ENCODE data around the gene STK10. TPM values are rescaled to one million over a fixed set of nuclear protein-coding genes. Genes with fewer than 3 reads are reported as not detected.

Gene STK10
- total RNA-seq, 4 donors from 2014 or later: 14.1 to 30.4 (median 19.4) TPM

DNA sequence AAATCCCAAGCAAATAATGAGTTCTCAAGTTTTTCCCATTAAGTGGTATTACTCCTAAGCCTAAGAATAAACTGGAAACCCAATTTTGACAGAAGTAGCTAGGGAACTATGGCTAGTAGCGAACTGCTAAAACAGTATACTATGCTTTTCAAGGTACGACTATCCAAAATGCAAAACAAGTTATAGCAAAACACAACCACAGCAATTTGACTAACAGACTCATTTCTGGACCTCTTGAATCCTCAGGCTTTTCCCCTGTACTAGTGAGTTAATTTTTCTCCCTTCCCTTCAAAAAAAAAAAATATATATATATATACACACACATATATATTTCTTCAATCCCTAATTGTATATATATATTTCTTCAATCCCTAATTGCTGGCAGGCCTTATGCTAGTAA is 188.9 kb downstream of the STK10 start:
- H3K9me3 ChIP-seq: no peaks in the 10 kb centered on the region
- TF ChIP-seq POLR2A (IDR thresholded peaks at IDR 0.05): no peak
- TF ChIP-seq, protein P1, sequence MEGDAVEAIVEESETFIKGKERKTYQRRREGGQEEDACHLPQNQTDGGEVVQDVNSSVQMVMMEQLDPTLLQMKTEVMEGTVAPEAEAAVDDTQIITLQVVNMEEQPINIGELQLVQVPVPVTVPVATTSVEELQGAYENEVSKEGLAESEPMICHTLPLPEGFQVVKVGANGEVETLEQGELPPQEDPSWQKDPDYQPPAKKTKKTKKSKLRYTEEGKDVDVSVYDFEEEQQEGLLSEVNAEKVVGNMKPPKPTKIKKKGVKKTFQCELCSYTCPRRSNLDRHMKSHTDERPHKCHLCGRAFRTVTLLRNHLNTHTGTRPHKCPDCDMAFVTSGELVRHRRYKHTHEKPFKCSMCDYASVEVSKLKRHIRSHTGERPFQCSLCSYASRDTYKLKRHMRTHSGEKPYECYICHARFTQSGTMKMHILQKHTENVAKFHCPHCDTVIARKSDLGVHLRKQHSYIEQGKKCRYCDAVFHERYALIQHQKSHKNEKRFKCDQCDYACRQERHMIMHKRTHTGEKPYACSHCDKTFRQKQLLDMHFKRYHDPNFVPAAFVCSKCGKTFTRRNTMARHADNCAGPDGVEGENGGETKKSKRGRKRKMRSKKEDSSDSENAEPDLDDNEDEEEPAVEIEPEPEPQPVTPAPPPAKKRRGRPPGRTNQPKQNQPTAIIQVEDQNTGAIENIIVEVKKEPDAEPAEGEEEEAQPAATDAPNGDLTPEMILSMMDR (IDR thresholded peaks at IDR 0.05): no peak
- TF ChIP-seq POLR2AphosphoS5 (IDR thresholded peaks at IDR 0.05): no peak
- TF ChIP-seq EP300 (IDR thresholded peaks at IDR 0.05): no peak
- no peak overlapping the region for H3K4me3 ChIP-seq
- no peak for ATAC-seq
- H3K36me3 ChIP-seq: peaks cover 0 to 3% of the 10 kb centered on the region in 2 donors
- WGBS, 2 donors (ENCODE audit: low coverage in 1 of 2): 94 to 96% methylated on average over 2 of the region's 2 CpGs
- H3K4me1 ChIP-seq: peaks cover 0 to 72% (median 8%) of the 10 kb centered on the region in 3 donors
- no peaks in the 10 kb centered on the region for H3K27me3 ChIP-seq
- H3K27ac ChIP-seq: no peak overlapping the region

DNA sequence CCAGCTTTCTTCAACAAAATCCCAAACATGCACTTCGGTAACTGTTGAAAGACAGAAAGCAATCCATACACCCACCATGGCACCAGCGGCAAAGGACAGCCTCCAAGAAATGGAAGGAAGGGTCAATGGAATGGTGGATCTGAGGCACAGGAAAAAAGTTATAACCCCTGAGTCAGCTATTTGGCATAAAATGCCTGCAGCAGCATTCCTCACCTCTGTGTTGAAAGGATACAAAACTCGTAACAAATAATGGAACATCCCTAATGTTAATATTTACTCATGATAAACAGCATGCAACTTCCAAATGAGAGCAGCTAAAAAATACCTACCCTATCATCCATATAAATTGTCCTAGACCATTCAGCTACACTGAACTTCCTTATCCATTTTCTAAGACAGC is 191.0 kb downstream of the STK10 start:
- no peak overlapping the region for H3K27ac ChIP-seq
- WGBS, 2 donors (ENCODE audit: low coverage in 1 of 2): 67 to 81% methylated on average over 2 to 3 of the region's 3 CpGs

DNA sequence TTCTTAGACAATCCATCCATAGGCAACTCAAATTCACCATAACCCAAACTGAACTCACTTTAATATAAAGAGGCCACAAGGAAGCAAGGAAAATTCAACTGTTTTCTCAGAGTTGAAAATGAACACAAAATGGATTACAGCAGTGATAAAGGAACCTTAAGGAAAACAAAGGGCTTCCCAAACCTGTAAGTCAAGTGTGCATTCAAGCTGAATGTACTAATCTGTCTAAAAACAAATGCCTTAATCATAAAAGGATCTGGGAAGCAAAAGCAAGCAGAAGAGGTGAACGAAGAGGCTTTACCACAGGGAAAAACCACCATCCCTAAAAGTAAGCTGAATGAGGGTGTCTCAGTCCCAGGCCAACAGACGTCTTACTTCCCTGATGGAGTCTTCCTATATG is 195.2 kb downstream of the STK10 start:
- TF ChIP-seq, protein P1 (IDR thresholded peaks at IDR 0.05): no peak
- no peak for TF ChIP-seq EP300 (IDR thresholded peaks at IDR 0.05)
- TF ChIP-seq POLR2A (IDR thresholded peaks at IDR 0.05): no peak
- no peak for TF ChIP-seq POLR2AphosphoS5 (IDR thresholded peaks at IDR 0.05)

More for the DNA sequence above, 191.0 kb downstream of the STK10 start:
- TF ChIP-seq EP300 (IDR thresholded peaks at IDR 0.05) (no peak), POLR2A (IDR thresholded peaks at IDR 0.05) (no peak), POLR2AphosphoS5 (IDR thresholded peaks at IDR 0.05) (no peak)
- TF ChIP-seq, protein P1 (IDR thresholded peaks at IDR 0.05): no peak
- peaks cover 0 to 52% (median 8%) of the 10 kb centered on the region in 3 donors for H3K4me1 ChIP-seq
- H3K27me3 ChIP-seq: no peaks in the 10 kb centered on the region
- ATAC-seq: no peak
- no peaks in the 10 kb centered on the region for H3K9me3 ChIP-seq
- H3K36me3 ChIP-seq: peaks cover 0 to 13% of the 10 kb centered on the region in 2 donors
- no peak overlapping the region for H3K4me3 ChIP-seq

DNA sequence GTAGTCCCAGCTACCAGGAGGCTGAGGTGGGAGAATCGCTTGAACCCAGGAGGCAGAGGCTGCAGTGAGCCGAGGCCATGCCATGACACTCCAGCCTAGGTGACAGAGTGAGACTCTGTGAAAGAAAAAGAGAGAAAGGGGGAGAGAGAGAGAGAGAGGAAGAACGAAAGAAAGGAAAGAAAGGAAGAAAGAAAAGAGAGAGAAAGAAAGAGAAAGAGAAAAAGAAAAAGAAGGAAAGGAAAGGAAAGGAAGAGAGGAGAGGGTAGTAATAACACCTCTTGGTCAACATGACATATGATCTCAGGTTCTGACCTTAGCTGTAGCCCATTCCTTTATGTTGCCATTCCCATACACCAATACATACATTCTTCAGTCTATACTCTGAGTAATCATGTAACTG is 195.7 kb downstream of the STK10 start:
- 67 to 95% methylated on average over 1 to 3 of the region's 3 CpGs for WGBS, 2 donors (ENCODE audit: low coverage in 1 of 2)
- H3K4me3 ChIP-seq: no peak overlapping the region
- peaks cover 0 to 32% (median 4%) of the 10 kb centered on the region in 3 donors for H3K4me1 ChIP-seq
- H3K9me3 ChIP-seq: no peaks in the 10 kb centered on the region
- H3K27me3 ChIP-seq: no peaks in the 10 kb centered on the region
- no peak overlapping the region for H3K27ac ChIP-seq
- TF ChIP-seq POLR2AphosphoS5 (IDR thresholded peaks at IDR 0.05) (no peak), POLR2A (IDR thresholded peaks at IDR 0.05) (no peak), EP300 (IDR thresholded peaks at IDR 0.05) (no peak)
- TF ChIP-seq, protein P1 (IDR thresholded peaks at IDR 0.05): no peak
- peaks cover 0 to 13% of the 10 kb centered on the region in 2 donors for H3K36me3 ChIP-seq
- ATAC-seq: no peak

More for the DNA sequence above, 195.2 kb downstream of the STK10 start:
- 76 to 86% methylated on average over 2 of the region's 2 CpGs for WGBS, 2 donors (ENCODE audit: low coverage in 1 of 2)
- no peaks in the 10 kb centered on the region for H3K9me3 ChIP-seq
- peaks cover 0 to 36% (median 4%) of the 10 kb centered on the region in 3 donors for H3K4me1 ChIP-seq
- peaks cover 0 to 13% of the 10 kb centered on the region in 2 donors for H3K36me3 ChIP-seq
- H3K4me3 ChIP-seq: no peak overlapping the region
- H3K27ac ChIP-seq: no peak overlapping the region
- ATAC-seq: no peak
- H3K27me3 ChIP-seq: no peaks in the 10 kb centered on the region

Other genes starting within 250 kb of the STK10 start
- 10 to 100 TPM; 64.3 to 88.3 (median 76.3) TPM for gene FBXW11, start 181.6 kb downstream of the STK10 start, total RNA-seq
- gene EFCAB9, start 5.9 kb upstream of the STK10 start, total RNA-seq: not detected
- 10 to 100 TPM; 17.3 to 26.6 (median 20.2) TPM for gene UBTD2, start 95.5 kb upstream of the STK10 start, total RNA-seq